ENCODE measurements around the gene LDLRAD4. TPM values are rescaled to one million over a fixed set of nuclear protein-coding genes. Genes with fewer than 3 reads are reported as not detected.
A peak's percentile ranks its signal among the peaks of the same experiment; 100 is the strongest.

Gene LDLRAD4
- total and polyA plus RNA-seq, 5 donors from 2014 or later: 42.4 to 207 (median 49.8) TPM

DNA sequence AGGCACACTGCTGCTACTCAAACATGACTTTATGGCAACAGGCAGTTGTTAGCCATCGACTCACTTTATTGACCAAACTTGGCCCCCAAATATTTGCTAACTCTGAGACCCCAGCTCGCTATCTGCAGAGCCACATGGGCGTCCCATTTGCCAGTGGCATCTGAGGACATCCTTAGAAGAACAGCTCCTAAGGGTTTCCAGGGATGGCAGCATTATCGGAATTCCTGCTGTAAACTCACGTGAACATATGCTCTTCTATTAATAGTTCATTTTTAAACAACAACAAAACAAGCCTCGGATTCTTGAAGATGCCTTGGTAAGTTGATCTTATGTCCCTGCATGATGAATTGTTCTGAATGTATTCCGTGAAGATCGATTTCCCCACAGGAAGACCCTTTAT lies 181.0 kb downstream of the LDLRAD4 start:
- Histone ChIP-seq H3K9me3 (ENCODE audit: control insufficient read depth in 2 of 2, low read length in 2 of 2) (no peaks in the 10 kb centered on the region), H3K27ac (ENCODE audit: insufficient read depth, low read length, poor library complexity, severe bottlenecking) (no peak overlapping the region), H3K4me1 (ENCODE audit: control insufficient read depth, insufficient read depth, low read length, poor library complexity, severe bottlenecking) (peaks cover 23% of the 10 kb centered on the region), H3K36me3 (ENCODE audit: control insufficient read depth, insufficient read depth, low read length) (peaks cover 64% of the 10 kb centered on the region), H3K27me3 (ENCODE audit: control insufficient read depth, insufficient read depth, low read length) (no peaks in the 10 kb centered on the region), H3K4me3 (ENCODE audit: low read depth, low read length) (no peak overlapping the region)
- H3K4me3 Mint-ChIP-seq: no peak overlapping the region
- no peak for ATAC-seq (ENCODE audit: low read depth in 2 of 2)
- DNase-seq: no peak
- H3K36me3 Mint-ChIP-seq: peaks cover 52% of the 10 kb centered on the region
- H3K9me3 Mint-ChIP-seq: no peaks in the 10 kb centered on the region
- no peaks in the 10 kb centered on the region for H3K27me3 Mint-ChIP-seq
- peak overlapping the region in 1 of 3 donors; percentile 65 for H3K27ac Mint-ChIP-seq
- H3K4me1 Mint-ChIP-seq: peaks cover 22 to 81% (median 40%) of the 10 kb centered on the region in 4 donors

DNA sequence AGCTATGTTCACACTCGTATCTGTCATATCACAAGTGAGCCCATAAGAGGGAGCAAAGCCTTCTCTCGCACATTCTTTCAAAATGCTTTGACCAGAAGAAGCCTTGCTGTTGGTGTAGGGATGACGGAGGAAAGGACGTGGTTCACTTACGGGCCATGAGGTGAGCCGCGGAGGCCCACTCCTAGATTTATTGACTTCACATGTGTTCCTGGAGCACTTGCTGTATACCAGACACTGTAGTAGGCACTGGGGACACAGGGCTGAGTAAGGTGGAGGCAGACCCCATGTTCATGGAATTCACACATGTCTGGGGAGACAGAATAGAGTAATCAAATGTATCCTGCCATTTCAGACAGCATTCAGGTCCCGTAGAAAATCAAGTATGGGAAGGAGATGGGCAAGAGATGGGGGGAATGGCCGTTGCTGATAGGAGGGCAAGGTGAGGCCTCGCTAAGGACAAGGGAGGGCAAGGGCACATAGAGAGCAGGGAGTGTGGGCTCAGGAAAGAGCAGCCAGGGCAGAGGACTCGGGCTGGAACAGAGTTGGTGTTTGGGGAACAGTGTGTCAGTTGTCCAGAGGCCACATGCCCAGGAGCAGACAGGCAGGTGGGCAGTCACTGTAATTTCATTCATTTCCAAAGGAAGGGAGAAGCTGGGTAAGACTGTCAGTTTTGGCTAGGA lies 182.2 kb downstream of the LDLRAD4 start:
- Mint-ChIP-seq H3K27me3 (no peaks in the 10 kb centered on the region), H3K9me3 (no peaks in the 10 kb centered on the region), H3K27ac (peak overlapping the region; percentile 45 to 87 (median 79)), H3K4me1 (peaks cover 22 to 76% (median 33%) of the 10 kb centered on the region in 4 donors), H3K36me3 (peaks cover 49% of the 10 kb centered on the region), H3K4me3 (peak overlapping the region in 2 of 4 donors; percentile 44 to 75)
- no peak overlapping the region for H3K4me3 ChIP-seq (ENCODE audit: low read depth, low read length)
- ATAC-seq (ENCODE audit: low read depth in 2 of 2) (no peak), DNase-seq (no peak)
- peaks cover 68% of the 10 kb centered on the region for H3K36me3 ChIP-seq (ENCODE audit: control insufficient read depth, insufficient read depth, low read length)
- H3K4me1 ChIP-seq (ENCODE audit: control insufficient read depth, insufficient read depth, low read length, poor library complexity, severe bottlenecking): peaks cover 19% of the 10 kb centered on the region
- H3K27ac ChIP-seq (ENCODE audit: insufficient read depth, low read length, poor library complexity, severe bottlenecking): peak overlapping the region; percentile 55
- no peaks in the 10 kb centered on the region for H3K9me3 ChIP-seq (ENCODE audit: control insufficient read depth in 2 of 2, low read length in 2 of 2)
- no peaks in the 10 kb centered on the region for H3K27me3 ChIP-seq (ENCODE audit: control insufficient read depth, insufficient read depth, low read length)

DNA sequence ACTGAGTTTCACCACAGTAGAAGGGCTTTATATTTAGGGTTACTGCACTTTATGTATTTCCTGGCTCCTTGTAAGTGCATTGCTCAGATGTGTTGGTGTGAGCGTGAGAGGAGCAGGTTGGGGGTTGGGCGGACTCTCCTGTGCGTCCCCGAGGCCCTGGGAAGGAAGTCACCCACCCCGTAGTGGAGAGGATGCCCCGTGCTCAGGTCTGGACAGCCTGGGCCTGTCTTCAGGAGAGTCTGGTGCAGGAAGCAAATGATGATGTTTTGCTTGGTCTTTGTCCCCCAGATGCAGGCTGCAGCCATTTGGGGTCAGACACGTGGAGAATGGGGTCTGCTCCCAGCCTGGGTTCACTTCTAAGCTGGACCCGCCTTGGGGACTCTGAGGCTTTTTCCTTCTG lies 182.8 kb downstream of the LDLRAD4 start:
- H3K9me3 Mint-ChIP-seq: no peaks in the 10 kb centered on the region

DNA sequence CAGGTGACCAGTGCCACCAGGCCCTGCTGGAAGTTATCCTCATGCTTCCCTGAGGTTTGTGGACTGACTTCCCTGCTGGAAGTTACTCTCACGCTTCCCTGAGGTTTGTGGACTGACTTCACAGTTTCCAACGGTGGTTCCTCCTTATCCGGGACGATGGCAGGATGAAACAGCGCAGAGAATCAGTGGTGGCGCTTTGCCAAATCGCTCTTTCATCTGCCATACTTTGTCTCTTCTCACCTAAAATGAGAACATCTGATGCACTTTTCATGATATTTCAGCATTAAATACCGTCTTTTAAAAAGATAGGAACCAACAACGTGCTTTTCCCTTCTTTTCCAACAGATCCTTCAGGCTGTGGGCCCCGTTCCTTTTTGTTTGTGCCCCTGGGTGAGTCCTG lies 183.3 kb downstream of the LDLRAD4 start:
- Histone ChIP-seq H3K36me3 (ENCODE audit: control insufficient read depth, insufficient read depth, low read length) (peaks cover 73% of the 10 kb centered on the region), H3K27me3 (ENCODE audit: control insufficient read depth, insufficient read depth, low read length) (no peaks in the 10 kb centered on the region), H3K27ac (ENCODE audit: insufficient read depth, low read length, poor library complexity, severe bottlenecking) (no peak overlapping the region), H3K4me3 (ENCODE audit: low read depth, low read length) (no peak overlapping the region), H3K4me1 (ENCODE audit: control insufficient read depth, insufficient read depth, low read length, poor library complexity, severe bottlenecking) (peaks cover 19% of the 10 kb centered on the region), H3K9me3 (ENCODE audit: control insufficient read depth in 2 of 2, low read length in 2 of 2) (no peaks in the 10 kb centered on the region)
- no peaks in the 10 kb centered on the region for H3K27me3 Mint-ChIP-seq
- H3K36me3 Mint-ChIP-seq: peaks cover 46% of the 10 kb centered on the region
- H3K9me3 Mint-ChIP-seq: no peaks in the 10 kb centered on the region
- ATAC-seq (ENCODE audit: low read depth in 2 of 2): no peak
- H3K27ac Mint-ChIP-seq: peak overlapping the region in 1 of 3 donors; percentile 70
- peaks cover 18 to 76% (median 32%) of the 10 kb centered on the region in 4 donors for H3K4me1 Mint-ChIP-seq
- no peak for DNase-seq
- H3K4me3 Mint-ChIP-seq: no peak overlapping the region

More for the DNA sequence above, 182.8 kb downstream of the LDLRAD4 start:
- H3K4me1 ChIP-seq (ENCODE audit: control insufficient read depth, insufficient read depth, low read length, poor library complexity, severe bottlenecking): peaks cover 19% of the 10 kb centered on the region
- no peaks in the 10 kb centered on the region for H3K27me3 Mint-ChIP-seq
- H3K36me3 Mint-ChIP-seq: peaks cover 45% of the 10 kb centered on the region
- ATAC-seq (ENCODE audit: low read depth in 2 of 2): peak in 1 of 2 donors; percentile 23
- H3K9me3 ChIP-seq (ENCODE audit: control insufficient read depth in 2 of 2, low read length in 2 of 2): no peaks in the 10 kb centered on the region
- peak overlapping the region; percentile 36 to 87 (median 52) for H3K27ac Mint-ChIP-seq
- H3K36me3 ChIP-seq (ENCODE audit: control insufficient read depth, insufficient read depth, low read length): peaks cover 73% of the 10 kb centered on the region
- H3K4me3 Mint-ChIP-seq: peak overlapping the region in 1 of 4 donors; percentile 56
- no peak overlapping the region for H3K27ac ChIP-seq (ENCODE audit: insufficient read depth, low read length, poor library complexity, severe bottlenecking)
- DNase-seq: peak in 1 of 3 donors; percentile 61
- no peaks in the 10 kb centered on the region for H3K27me3 ChIP-seq (ENCODE audit: control insufficient read depth, insufficient read depth, low read length)
- H3K4me1 Mint-ChIP-seq: peaks cover 18 to 78% (median 32%) of the 10 kb centered on the region in 4 donors
- H3K4me3 ChIP-seq (ENCODE audit: low read depth, low read length): no peak overlapping the region

DNA sequence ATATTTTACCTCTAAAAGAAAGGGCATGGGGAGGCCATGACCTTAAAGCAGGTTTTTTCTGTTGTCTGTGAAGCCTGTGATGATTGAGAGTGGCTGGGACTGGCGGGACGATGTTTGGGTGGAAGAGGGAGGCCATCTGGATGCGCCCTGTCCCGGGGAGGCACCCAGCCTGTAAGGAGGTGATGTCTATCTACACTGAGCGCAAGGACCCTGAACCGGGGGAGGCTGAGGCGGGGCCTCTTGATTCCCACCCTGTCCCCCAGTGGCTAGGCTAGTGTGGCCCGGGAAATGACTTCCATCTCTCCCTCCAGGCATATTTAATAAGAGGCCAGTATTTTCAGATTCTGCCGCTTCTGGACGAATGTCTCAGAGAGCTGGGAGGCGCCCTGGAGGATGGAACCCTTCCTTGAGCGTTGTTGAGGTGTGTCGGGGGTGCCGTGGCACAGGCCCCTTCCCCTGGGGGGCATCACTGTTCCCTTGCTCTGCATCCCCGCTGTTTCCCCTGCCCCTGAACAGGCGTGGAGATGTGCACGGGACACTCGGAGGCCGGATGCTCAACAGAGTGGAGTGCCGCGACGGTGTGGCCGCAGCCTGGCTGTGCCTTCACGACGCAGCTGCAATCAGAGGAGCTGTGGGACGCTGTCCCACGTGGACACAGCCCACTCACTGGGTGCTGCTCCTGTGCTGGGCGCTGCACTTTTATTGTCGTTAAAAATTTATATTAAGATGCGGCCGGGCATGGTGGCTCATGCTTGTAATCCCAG lies 185.4 kb downstream of the LDLRAD4 start:
- Mint-ChIP-seq H3K9me3 (peaks cover 0 to 2% (median 0%) of the 10 kb centered on the region in 7 donors), H3K27ac (peak overlapping the region in 1 of 3 donors; percentile 58), H3K4me3 (peak overlapping the region in 1 of 4 donors; percentile 52), H3K36me3 (peaks cover 50% of the 10 kb centered on the region), H3K27me3 (no peaks in the 10 kb centered on the region), H3K4me1 (peaks cover 22 to 72% (median 40%) of the 10 kb centered on the region in 4 donors)
- Histone ChIP-seq H3K4me3 (ENCODE audit: low read depth, low read length) (no peak overlapping the region), H3K4me1 (ENCODE audit: control insufficient read depth, insufficient read depth, low read length, poor library complexity, severe bottlenecking) (peaks cover 19% of the 10 kb centered on the region), H3K27ac (ENCODE audit: insufficient read depth, low read length, poor library complexity, severe bottlenecking) (no peak overlapping the region), H3K36me3 (ENCODE audit: control insufficient read depth, insufficient read depth, low read length) (peaks cover 64% of the 10 kb centered on the region), H3K27me3 (ENCODE audit: control insufficient read depth, insufficient read depth, low read length) (no peaks in the 10 kb centered on the region), H3K9me3 (ENCODE audit: control insufficient read depth in 2 of 2, low read length in 2 of 2) (no peaks in the 10 kb centered on the region)
- no peak for DNase-seq
- ATAC-seq (ENCODE audit: low read depth in 2 of 2): no peak

DNA sequence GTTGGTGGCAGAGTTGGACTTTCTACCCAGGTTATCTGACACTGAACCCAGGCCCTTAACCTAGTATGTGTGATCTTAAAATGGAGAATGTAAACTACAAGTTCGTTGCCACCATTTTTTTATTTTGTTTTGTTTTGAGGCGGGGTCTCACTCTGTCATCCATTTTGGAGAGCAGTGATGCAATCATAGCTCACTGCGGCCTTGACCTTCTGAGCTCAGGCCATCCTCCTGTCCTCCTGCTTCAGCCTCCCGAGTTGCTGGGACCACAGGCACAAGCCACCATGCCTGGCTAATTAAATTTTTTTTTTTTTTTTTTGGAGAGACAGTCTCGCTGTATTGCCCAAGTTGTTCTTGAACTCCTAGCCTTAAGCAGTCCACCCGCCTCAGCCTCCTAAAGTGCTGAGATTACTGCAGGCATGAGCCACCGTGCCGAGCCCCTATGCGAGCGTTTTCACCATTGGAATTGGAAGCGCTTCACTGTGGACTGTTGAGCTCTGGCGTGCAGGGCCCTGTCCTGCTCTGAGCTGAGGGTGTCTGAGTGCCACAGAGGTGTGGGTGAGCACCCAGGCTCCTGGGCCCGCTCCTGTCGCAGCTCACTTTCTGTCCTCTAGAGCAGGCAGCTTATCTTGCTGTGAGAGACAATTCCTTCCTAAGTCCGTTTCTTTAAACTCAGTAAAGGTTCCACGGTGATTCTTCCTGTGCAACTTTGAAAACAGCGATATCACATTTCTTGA lies 186.9 kb downstream of the LDLRAD4 start:
- Mint-ChIP-seq H3K4me3 (no peak overlapping the region), H3K27ac (no peak overlapping the region), H3K27me3 (no peaks in the 10 kb centered on the region), H3K4me1 (peaks cover 22 to 69% (median 37%) of the 10 kb centered on the region in 4 donors), H3K9me3 (peaks cover 0 to 2% (median 0%) of the 10 kb centered on the region in 7 donors), H3K36me3 (peaks cover 52% of the 10 kb centered on the region)
- H3K4me3 ChIP-seq (ENCODE audit: low read depth, low read length): no peak overlapping the region
- no peaks in the 10 kb centered on the region for H3K9me3 ChIP-seq (ENCODE audit: control insufficient read depth in 2 of 2, low read length in 2 of 2)
- peaks cover 16% of the 10 kb centered on the region for H3K4me1 ChIP-seq (ENCODE audit: control insufficient read depth, insufficient read depth, low read length, poor library complexity, severe bottlenecking)
- no peaks in the 10 kb centered on the region for H3K27me3 ChIP-seq (ENCODE audit: control insufficient read depth, insufficient read depth, low read length)
- H3K27ac ChIP-seq (ENCODE audit: insufficient read depth, low read length, poor library complexity, severe bottlenecking): no peak overlapping the region
- DNase-seq: no peak
- ATAC-seq (ENCODE audit: low read depth in 2 of 2): no peak
- H3K36me3 ChIP-seq (ENCODE audit: control insufficient read depth, insufficient read depth, low read length): peaks cover 60% of the 10 kb centered on the region

DNA sequence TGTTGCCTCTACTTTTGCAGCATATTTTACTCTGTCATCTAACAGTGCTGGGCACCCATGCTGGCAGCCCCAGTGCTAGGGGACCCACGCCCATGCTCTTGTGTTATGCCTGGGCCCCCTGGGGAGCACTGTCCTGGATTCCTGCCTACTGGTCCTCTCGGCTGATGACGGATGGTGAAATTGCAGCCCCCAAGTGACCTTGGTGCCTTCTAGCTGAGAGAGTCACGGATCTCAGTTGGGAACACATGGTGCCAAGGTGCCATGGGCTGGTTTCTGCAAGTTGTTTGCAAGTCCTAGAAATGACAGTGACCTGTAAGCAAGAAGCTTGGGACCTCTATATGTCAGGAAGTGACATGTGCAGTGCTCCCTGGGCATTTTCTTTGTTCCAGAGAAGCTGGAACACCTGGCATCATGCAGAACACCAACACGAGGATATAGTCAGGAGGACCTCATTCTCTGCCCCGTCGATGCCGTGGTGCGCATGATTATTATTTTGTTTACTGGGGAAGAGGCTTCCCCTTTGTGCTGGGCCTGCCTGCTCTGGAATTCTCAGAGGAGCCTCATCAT lies 187.6 kb downstream of the LDLRAD4 start:
- ATAC-seq (ENCODE audit: low read depth in 2 of 2) (no peak), DNase-seq (no peak)
- H3K9me3 ChIP-seq (ENCODE audit: control insufficient read depth in 2 of 2, low read length in 2 of 2): no peaks in the 10 kb centered on the region
- H3K4me1 ChIP-seq (ENCODE audit: control insufficient read depth, insufficient read depth, low read length, poor library complexity, severe bottlenecking): peaks cover 10% of the 10 kb centered on the region
- H3K4me3 ChIP-seq (ENCODE audit: low read depth, low read length): no peak overlapping the region
- no peak overlapping the region for H3K27ac ChIP-seq (ENCODE audit: insufficient read depth, low read length, poor library complexity, severe bottlenecking)
- Mint-ChIP-seq H3K4me1 (peaks cover 22 to 66% (median 32%) of the 10 kb centered on the region in 4 donors), H3K36me3 (peaks cover 51% of the 10 kb centered on the region), H3K4me3 (no peak overlapping the region), H3K9me3 (peaks cover 0 to 3% (median 0%) of the 10 kb centered on the region in 7 donors), H3K27me3 (no peaks in the 10 kb centered on the region), H3K27ac (no peak overlapping the region)
- H3K36me3 ChIP-seq (ENCODE audit: control insufficient read depth, insufficient read depth, low read length): peaks cover 63% of the 10 kb centered on the region
- no peaks in the 10 kb centered on the region for H3K27me3 ChIP-seq (ENCODE audit: control insufficient read depth, insufficient read depth, low read length)
